Measurements from ENCODE around the gene AP3B2. TPM values are rescaled to one million over a fixed set of nuclear protein-coding genes. Genes with fewer than 3 reads are reported as not detected.

AP3B2 gene
- total and polyA plus RNA-seq, 3 donors from 2014 or later: 12.0 to 22.9 (median 15.5) TPM

- TF ChIP-seq POLR2A (IDR thresholded peaks at IDR 0.05): no peak
- TF ChIP-seq CTCF (IDR thresholded peaks at IDR 0.05): no peak
- Histone ChIP-seq H3K36me3 (ENCODE audit: low read depth, missing control alignments) (no peaks in the 10 kb centered on the region), H3K27me3 (no peaks in the 10 kb centered on the region), H3K4me3 (no peak overlapping the region), H3K27ac (no peak overlapping the region), H3K4me1 (no peaks in the 10 kb centered on the region), H3K9me3 (no peaks in the 10 kb centered on the region)
- intact Hi-C loops (cut with DNase I; ENCODE audit: low total_unique reads): no loop called here
- 79 to 90% methylated on average over 3 of the region's 3 CpGs for WGBS, 2 donors
- DNase-seq: no peak
Measured at GRCh38 chr15:82640672-82641071, 69.0 kb downstream of the AP3B2 start.

- Histone ChIP-seq H3K4me1 (no peaks in the 10 kb centered on the region), H3K27me3 (no peaks in the 10 kb centered on the region), H3K9me3 (no peaks in the 10 kb centered on the region), H3K36me3 (ENCODE audit: low read depth, missing control alignments) (no peaks in the 10 kb centered on the region), H3K4me3 (no peak overlapping the region), H3K27ac (no peak overlapping the region)
- no peak for TF ChIP-seq POLR2A (IDR thresholded peaks at IDR 0.05)
- no peak for TF ChIP-seq CTCF (IDR thresholded peaks at IDR 0.05)
- 55 to 57% methylated on average over 2 of the region's 2 CpGs for WGBS, 2 donors
- no peak for DNase-seq
- intact Hi-C loops (cut with DNase I; ENCODE audit: low total_unique reads): no loop called here
Measured at GRCh38 chr15:82635798-82636197, 73.9 kb downstream of the AP3B2 start.

- WGBS, 2 donors: 51 to 70% methylated on average over 4 of the region's 4 CpGs
- H3K4me3 ChIP-seq: no peak overlapping the region
Measured at GRCh38 chr15:82630033-82630432, 79.6 kb downstream of the AP3B2 start.

GRCh38 chr15:82625136-82625535 lies 84.5 kb downstream of the AP3B2 start:
- no peak overlapping the region for H3K4me3 ChIP-seq
- DNase-seq: no peak
- H3K9me3 ChIP-seq: no peaks in the 10 kb centered on the region
- intact Hi-C loops (cut with DNase I; ENCODE audit: low total_unique reads): no loop called here
- 85 to 93% methylated on average over 4 of the region's 4 CpGs for WGBS, 2 donors
- H3K27me3 ChIP-seq: no peaks in the 10 kb centered on the region
- no peaks in the 10 kb centered on the region for H3K4me1 ChIP-seq
- no peak overlapping the region for H3K27ac ChIP-seq
- TF ChIP-seq CTCF (IDR thresholded peaks at IDR 0.05) (no peak), POLR2A (IDR thresholded peaks at IDR 0.05) (no peak)
- H3K36me3 ChIP-seq (ENCODE audit: low read depth, missing control alignments): no peaks in the 10 kb centered on the region

More at GRCh38 chr15:82630033-82630432, 79.6 kb downstream of the AP3B2 start:
- Histone ChIP-seq H3K9me3 (no peaks in the 10 kb centered on the region), H3K4me1 (no peaks in the 10 kb centered on the region), H3K36me3 (ENCODE audit: low read depth, missing control alignments) (no peaks in the 10 kb centered on the region), H3K27me3 (no peaks in the 10 kb centered on the region), H3K27ac (no peak overlapping the region)
- intact Hi-C loops (cut with DNase I; ENCODE audit: low total_unique reads): no loop called here
- DNase-seq: no peak
- no peak for TF ChIP-seq POLR2A (IDR thresholded peaks at IDR 0.05)

GRCh38 chr15:82624438-82624837 lies 85.2 kb downstream of the AP3B2 start:
- intact Hi-C loops (cut with DNase I; ENCODE audit: low total_unique reads): no loop called here
- DNase-seq: no peak
- no peaks in the 10 kb centered on the region for H3K27me3 ChIP-seq
- H3K36me3 ChIP-seq (ENCODE audit: low read depth, missing control alignments): no peaks in the 10 kb centered on the region
- no peaks in the 10 kb centered on the region for H3K9me3 ChIP-seq
- no peaks in the 10 kb centered on the region for H3K4me1 ChIP-seq
- no peak overlapping the region for H3K27ac ChIP-seq
- 92 to 95% methylated on average over 3 of the region's 3 CpGs for WGBS, 2 donors
- TF ChIP-seq CTCF (IDR thresholded peaks at IDR 0.05): no peak
- H3K4me3 ChIP-seq: no peak overlapping the region

Measured in testis (tissue), 3 donors.